ENCODE results near the gene ZNF821. TPM values are rescaled to one million over a fixed set of nuclear protein-coding genes. Genes with fewer than 3 reads are reported as not detected.
A peak's percentile ranks its signal among the peaks of the same experiment; 100 is the strongest.
"Not testable (repeated sequence)": the region's sequence is repeated elsewhere in the genome, so short reads cannot be mapped to it uniquely, and the experiment has no call there.

ZNF821 gene
- polyA plus RNA-seq, 12 donors: 8.9 to 14.2 (median 10.3) TPM; not detected in 2

- no peak for DNase-seq
Measured at GRCh38 chr16:71863995-71864394, 20.0 kb downstream of the ZNF821 start.

DNA sequence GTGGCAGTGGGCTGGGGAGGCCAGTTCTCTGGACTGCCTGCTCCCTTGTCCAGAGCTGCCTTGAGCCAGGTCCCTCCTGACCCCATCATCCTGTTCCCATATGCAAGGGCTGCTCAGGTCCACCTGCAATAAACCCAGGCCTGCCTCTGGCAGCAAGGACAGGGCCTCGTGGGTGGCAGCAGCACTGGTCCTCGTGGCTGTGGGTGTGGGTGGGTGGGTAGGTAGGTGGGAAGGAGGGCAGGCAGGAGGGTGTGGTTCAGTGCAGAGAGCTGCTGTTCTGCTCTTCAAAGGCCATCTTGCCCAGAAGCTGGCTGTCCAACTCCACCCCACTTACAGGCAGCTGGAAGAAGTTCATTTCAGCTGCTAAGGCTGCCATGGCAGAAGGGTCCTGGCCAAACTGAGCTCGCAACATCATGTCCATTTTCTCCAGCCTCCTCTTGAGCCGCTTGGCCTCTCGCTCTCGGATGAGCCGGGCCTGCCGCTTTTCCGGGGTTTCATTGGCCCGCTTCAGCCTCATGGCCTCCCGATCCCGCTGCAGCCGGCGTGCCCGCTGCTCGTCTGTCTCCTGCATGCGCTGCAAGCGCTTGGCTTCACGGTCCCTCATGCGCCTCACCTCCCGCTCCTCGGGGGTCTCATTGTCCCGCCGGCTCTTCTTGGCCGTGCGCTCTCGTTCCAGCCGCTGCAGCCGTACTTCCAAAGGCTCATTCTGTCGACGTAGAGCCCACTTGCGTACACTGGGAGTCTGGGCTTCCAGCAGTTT is 24.0 kb downstream of the ZNF821 start:
- no peak for DNase-seq

DNA sequence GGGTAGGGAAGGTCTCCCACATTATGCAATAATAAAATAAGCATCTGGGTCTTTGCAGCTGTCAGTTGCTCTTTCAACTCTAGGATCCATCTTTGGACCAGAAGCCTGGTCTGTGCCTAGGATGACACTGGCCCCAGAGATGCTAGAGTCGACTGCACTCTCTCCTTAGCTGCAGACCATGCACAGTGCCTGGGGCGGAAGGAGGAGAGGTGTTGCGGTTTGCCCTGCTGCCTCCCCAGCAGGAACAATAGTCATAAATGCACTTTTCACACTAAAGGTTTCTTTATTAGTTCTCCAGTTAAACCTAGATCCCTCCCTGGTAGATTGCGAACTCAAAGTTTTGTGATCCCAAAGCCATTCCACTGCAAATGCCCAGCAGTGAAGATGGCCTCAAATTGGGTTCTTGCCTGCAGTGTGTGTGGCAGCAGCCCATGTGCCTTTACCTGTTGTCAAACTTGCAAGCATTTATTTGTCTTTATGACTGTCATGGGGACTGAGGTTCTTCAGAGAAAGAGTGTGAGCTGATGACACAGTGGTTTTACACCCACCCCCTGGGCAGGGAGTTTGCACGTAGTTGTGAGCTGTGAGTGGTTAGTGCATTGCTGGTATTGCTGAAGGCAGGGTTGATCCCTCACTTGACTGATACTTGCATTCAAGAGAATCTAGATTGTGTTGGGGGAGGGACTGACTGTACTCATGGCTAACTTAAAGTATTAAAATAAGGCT is 27.9 kb downstream of the ZNF821 start:
- DNase-seq: no peak

DNA sequence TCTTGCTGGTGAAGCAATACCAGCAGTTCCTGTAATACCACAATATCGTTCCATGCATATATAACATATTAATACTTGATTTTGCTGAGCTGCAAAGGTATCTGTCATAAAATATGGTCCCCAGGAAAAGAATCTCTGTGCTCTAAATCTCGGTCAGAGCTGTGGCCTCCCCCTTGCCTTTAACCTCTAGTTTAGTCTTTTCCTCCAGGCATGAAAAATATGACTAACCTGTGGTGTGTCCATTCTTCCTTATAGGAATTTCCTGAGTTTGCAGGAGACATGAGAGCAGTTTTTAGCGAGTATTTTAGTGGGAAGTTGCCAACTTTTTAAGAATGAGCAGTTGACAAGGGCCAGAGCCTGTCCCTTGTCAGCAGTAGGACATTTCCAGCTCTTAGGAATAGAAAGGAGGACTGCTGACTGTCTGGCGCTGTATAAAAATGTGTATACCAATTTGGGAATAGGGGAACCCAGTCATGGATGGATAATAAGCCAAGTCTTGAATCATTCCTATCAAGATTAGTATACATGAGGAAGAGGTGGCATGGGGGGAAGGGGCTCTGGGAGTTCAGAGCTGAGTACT is 29.5 kb downstream of the ZNF821 start:
- DNase-seq: no peak

DNA sequence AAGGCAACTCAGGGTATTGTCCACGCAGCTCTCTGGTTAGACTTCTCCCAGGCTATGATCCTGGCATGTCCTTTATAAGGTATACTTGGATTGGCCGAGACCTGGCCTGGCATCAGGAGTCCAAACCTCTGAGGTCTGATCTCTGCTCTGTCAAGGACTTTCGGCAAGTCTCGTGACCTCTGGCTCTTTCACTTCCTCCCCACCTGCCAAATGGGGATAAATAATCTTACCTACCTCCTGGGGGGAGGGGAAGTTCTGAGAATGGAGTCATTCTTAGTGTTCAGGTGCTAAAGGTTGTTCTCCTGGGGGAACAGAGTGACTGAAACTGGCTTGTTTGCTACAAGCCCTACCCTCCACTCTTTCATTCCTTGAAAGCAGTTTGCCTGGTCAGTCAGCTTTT is 30.6 kb downstream of the ZNF821 start:
- no peak for DNase-seq

- DNase-seq: no peak
Measured at GRCh38 chr16:71852561-71852960, 31.4 kb downstream of the ZNF821 start.

GRCh38 chr16:71852158-71852557 is 31.8 kb downstream of the ZNF821 start:
- no peak for DNase-seq

- no peak for DNase-seq
Measured at GRCh38 chr16:71851746-71852145, 32.2 kb downstream of the ZNF821 start.

GRCh38 chr16:71848622-71849021 is 35.4 kb downstream of the ZNF821 start:
- no peak for DNase-seq

DNA sequence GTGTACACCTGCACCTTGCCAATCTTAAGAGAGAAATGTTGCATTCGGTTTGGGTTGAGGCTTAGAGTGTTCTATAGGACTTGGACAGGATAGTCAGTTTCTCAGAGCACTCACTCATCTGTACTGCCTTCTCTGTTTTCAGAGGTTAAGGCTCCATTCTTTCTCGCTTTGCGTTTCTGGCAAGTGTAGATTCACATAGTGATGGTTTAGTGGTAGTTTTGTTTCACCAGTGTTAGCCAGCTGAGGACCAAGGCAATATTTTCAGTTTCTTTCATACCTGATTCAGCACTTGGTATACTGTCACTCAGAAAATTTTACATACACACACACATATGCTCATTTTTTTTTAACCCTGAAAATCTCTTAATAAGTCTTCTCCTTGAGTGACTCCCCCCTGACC is 36.9 kb downstream of the ZNF821 start:
- DNase-seq: no peak

GRCh38 chr16:71846431-71846830 is 37.6 kb downstream of the ZNF821 start:
- DNase-seq: no peak

- DNase-seq: peak; percentile 92
Measured at GRCh38 chr16:71845639-71846430, 38.1 kb downstream of the ZNF821 start, which contains the start of gene ATXN1L. TSS of gene ATXN1L (plus strand) at chr16:71845976. CDS start at chr16:71849741, 3,765 bp downstream.

GRCh38 chr16:71843572-71843971 is 40.4 kb downstream of the ZNF821 start:
- no peak for DNase-seq

GRCh38 chr16:71840052-71840451 is 43.9 kb downstream of the ZNF821 start:
- no peak for DNase-seq

DNA sequence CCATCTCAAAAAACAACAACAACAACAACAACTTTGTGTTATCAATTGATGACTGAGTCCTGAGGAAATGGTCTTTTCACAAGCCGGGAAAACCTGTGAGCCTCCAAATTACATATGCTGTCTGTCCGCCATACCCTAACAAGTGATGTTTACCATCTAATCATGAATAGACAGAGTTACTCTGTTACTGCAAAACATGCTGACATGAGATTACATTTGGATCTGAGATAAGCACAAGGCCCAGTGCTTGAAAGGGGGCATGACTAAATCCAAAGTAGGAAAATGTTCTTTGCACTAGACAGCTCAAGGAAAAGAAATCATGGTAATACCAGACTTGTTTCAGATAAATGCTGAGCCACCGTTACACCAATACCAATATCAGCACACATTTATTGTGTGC is 46.8 kb downstream of the ZNF821 start:
- DNase-seq: no peak

GRCh38 chr16:71834291-71834690 is 49.7 kb downstream of the ZNF821 start:
- DNase-seq: no peak

DNA sequence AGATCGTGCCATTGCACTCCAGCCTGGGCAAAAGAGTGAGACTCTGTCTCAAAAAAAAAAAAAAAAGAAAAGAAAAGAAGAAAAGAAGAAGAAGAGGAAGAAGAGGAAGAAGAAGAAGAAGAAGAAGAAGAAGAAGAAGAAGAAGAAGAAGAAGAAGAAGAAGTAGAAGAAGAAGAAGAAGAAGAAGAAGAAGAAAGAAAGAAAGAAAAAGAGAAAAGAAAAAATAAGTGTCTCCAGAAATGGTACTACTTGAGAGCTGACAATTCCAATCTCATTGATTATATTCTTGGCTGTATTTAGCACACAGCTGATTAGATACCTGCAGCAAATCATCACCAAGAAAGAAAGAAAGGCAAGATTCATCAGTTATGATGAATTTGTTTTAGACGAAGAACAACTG is 51.9 kb downstream of the ZNF821 start:
- DNase-seq: not testable (repeated sequence)

- DNase-seq: not testable (repeated sequence)
Measured at GRCh38 chr16:71831698-71832097, 52.3 kb downstream of the ZNF821 start.

DNA sequence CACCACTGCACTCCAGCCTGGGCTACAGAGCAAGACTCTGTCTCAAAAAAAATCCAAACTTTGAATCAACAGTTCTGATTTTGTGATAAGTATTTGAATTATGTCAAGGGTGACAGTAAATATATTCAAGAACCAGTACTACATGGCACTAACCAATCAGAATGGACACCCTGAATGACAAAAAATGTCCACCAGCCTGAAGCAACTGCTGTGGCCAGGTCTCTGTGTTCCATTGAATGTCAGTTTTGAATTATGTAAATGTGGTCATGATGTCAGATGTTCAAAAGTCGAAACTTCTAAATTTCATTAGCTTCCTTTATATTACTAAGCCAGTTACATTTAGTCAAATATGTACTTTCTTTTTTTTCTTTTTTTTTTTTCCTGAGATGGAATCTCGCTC is 53.6 kb downstream of the ZNF821 start:
- DNase-seq: no peak

DNA sequence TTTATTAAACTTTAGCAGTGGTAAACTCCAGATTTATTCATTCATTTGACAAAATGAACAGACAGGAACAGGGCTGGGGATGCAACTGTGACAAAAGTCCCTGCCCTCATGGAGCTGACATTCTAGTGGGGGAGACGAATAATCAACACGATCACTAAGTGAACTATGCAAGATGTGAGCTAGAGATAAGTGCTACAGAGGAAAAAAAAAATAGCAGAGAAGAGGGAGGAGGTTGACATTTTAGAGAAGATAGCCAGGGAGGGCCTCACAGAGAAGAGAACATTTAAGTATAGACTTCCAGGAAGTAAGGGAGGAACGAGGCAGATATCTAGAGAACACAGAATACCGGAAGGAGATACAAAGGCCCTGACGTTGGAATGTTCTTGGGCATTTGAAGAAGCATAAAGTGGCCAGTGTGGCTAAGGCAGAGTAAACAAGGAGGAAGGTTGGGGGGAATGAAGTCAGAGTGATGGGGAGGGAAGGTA is 57.4 kb downstream of the ZNF821 start:
- no peak for DNase-seq

GRCh38 chr16:71817155-71817500 is 66.9 kb downstream of the ZNF821 start:
- not testable (repeated sequence) for DNase-seq

DNA sequence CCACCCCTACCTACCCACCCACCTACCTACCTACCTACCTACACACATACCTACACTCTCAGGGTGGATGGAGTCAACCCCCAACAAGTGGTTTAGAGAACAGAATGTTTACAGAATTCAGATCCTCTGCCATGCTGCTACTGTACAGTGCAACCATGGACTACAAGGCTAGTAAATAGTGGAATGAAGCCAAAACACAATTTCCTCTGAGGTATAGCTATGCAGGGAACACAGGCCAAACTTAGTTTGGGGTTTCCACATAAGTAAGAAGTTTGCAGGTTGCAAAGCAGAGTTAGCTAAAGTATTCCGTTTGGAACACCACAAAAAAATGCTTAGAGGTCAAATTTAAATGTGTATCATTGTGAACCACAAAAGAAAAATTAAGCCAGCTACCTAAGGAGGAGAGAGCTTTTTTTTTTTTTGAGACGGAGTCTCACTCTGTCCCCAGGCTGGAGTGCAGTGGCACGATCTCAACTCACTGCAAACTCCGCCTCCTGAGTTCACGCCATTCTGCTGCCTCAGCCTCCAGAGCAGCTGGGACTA is 72.7 kb downstream of the ZNF821 start:
- no peak for DNase-seq

All from muscle of arm (tissue), 12 donors.